Subcutaneous adipose tissue (tissue), 4 donors: Measurements from ENCODE around the gene ZNF518B. TPM values are rescaled to one million over a fixed set of nuclear protein-coding genes. Genes with fewer than 3 reads are reported as not detected.

Experiments
- total RNA-seq, 4 donors: library from RNA; depleted of rRNA; stranded (reverse); fragments of >200 nt; gene quantifications; one replicate each; pipeline ENCODE4 v1.1.0, GENCODE V29; 2016
- TF ChIP-seq, protein P1 (sequence below): fragments of 450-650 bp; IDR thresholded peaks from one replicate; pipeline ENCODE4 v1.5.1; 2016; ENCODE audit warnings: low read depth, mild to moderate bottlenecking, control low read depth, antibody characterized with exemption, moderate library complexity

Gene ZNF518B
- total RNA-seq, 4 donors from 2014 or later, result 14.7 to 27.4 (median 22.7) TPM

DNA sequence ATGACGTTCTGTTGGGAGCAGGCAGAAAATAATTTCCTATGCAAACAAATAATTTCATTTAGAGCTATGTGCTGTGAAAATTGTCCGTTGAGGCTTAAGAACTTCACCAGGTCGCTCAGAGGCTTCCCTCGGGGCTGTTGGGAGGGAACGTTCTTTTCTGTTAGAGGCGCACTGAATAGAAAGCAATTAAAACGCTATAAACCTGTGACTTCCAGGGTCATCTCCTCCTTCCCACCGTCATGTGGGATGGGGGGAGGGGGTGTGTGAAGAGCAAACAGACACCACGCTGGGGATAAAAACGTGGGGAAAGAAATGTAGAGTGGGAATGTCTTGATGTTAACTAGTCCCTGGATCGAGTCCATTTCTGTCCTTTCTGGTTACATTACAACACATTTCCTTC, 35.2 kb upstream of the ZNF518B start:
- TF ChIP-seq, protein P1, sequence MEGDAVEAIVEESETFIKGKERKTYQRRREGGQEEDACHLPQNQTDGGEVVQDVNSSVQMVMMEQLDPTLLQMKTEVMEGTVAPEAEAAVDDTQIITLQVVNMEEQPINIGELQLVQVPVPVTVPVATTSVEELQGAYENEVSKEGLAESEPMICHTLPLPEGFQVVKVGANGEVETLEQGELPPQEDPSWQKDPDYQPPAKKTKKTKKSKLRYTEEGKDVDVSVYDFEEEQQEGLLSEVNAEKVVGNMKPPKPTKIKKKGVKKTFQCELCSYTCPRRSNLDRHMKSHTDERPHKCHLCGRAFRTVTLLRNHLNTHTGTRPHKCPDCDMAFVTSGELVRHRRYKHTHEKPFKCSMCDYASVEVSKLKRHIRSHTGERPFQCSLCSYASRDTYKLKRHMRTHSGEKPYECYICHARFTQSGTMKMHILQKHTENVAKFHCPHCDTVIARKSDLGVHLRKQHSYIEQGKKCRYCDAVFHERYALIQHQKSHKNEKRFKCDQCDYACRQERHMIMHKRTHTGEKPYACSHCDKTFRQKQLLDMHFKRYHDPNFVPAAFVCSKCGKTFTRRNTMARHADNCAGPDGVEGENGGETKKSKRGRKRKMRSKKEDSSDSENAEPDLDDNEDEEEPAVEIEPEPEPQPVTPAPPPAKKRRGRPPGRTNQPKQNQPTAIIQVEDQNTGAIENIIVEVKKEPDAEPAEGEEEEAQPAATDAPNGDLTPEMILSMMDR, result no peak

- TF ChIP-seq, protein P1, result no peak
These were observed 34.2 kb upstream of the ZNF518B start for GRCh38 chr4:10491401-10491800.

- TF ChIP-seq, protein P1, result no peak
These were observed 33.8 kb upstream of the ZNF518B start for GRCh38 chr4:10490996-10491395.

DNA sequence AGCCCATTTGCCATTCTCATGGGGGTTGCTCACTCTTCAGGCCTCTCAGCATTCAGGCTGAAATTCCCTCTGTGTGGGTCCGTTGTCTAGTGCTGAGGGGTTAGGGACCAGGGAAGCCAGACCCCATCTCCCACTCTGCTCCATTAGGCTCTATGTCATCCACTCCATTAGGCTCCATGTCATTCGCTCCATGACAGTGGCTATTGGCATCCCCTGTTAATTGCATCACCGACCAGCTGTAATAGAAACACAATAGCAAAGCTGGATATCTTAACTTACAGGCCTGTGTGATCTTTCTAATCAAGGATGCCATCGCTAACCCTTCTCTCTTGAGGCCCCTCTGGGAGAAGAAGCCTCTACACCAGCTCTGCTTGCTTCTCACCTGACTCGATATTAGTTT, 25.7 kb upstream of the ZNF518B start:
- TF ChIP-seq, protein P1, result no peak

DNA sequence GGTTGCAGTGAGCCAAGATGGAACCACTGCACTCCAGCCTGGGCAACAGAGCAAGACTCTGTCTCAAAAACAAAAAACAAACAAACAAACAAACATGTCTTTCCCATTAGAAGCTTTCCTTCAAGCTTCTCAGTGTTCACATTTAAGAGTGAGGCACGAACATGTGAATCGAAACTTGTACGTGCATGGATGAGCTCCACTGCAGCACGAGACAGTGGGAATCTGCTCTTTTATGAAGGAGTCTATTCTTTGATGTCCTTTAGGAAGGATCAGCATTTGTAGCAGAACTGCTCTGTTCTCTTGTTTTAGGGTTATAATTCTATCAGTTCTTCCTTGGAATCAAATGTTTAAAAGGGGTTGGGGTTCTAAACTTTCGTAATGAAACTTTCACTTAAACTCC, 23.4 kb upstream of the ZNF518B start:
- TF ChIP-seq, protein P1, result no peak

GRCh38 chr4:10478621-10479020, 21.4 kb upstream of the ZNF518B start:
- TF ChIP-seq, protein P1, result no peak

GRCh38 chr4:10470505-10470904, 13.3 kb upstream of the ZNF518B start:
- TF ChIP-seq, protein P1, result no peak
